Transverse colon (tissue), 4 donors: ENCODE measurements around the gene GBP1. TPM values are rescaled to one million over a fixed set of nuclear protein-coding genes. Genes with fewer than 3 reads are reported as not detected.
"Not testable (repeated sequence)": the region's sequence is repeated elsewhere in the genome, so short reads cannot be mapped to it uniquely, and the experiment has no call there.

Experiments
- DNase-seq: peaks from one replicate; pipeline ENCODE4 v3.0.0-alpha.2; 2019
- H3K27ac ChIP-seq, 4 donors: fragments of 200-600 bp; sonication (generic); 2 replicates each; pipeline ENCODE4 v1.5.1; 2016 to 2018; ENCODE audit warnings: inconsistent platforms in 4 of 4
- H3K27me3 ChIP-seq: fragments of 200-600 bp; sonication (generic); 2 replicates; pipeline ENCODE4 v1.5.1; 2017; ENCODE audit warnings: inconsistent platforms
- H3K36me3 ChIP-seq, 4 donors: fragments of 200-600 bp; sonication (generic); 2 replicates each; pipeline ENCODE4 v1.5.1; 2017 to 2019; ENCODE audit warnings: inconsistent platforms in 4 of 4
- H3K4me1 ChIP-seq, 4 donors: fragments of 200-600 bp; sonication (generic); 2 replicates each; pipeline ENCODE4 v1.5.1; 2017 to 2020; ENCODE audit warnings: inconsistent platforms in 4 of 4
- H3K4me3 ChIP-seq, 4 donors: fragments of 200-600 bp; sonication (generic); 1 replicate in 1 of 4; 2 replicates in 3 of 4; pipeline versions ENCODE4 v1.5.1 to v1.6.1; 2017 to 2019; ENCODE audit warnings: inconsistent platforms in 4 of 4
- H3K9me3 ChIP-seq, 2 donors: fragments of 200-600 bp; sonication (generic); 2 replicates each; pipeline ENCODE4 v1.5.1; 2017 to 2019; ENCODE audit warnings: inconsistent platforms in 2 of 2
- EP300 ChIP-seq: sonication (generic); formaldehyde crosslinking; IDR thresholded peaks from one replicate; pipeline ENCODE4 v1.6.1; 2017; ENCODE audit warnings: antibody characterized with exemption, low read depth
- POLR2A ChIP-seq: fragments of 450-650 bp; IDR thresholded peaks from one replicate; pipeline ENCODE4 v1.6.1; 2016; ENCODE audit warnings: antibody characterized with exemption, mild to moderate bottlenecking, moderate library complexity
- POLR2AphosphoS5 ChIP-seq, 3 donors: sonication (generic); formaldehyde crosslinking; IDR thresholded peaks; one replicate each; pipeline ENCODE4 v1.6.1; 2016; ENCODE audit warnings: antibody characterized with exemption in 3 of 3
- WGBS, 2 donors: methylation state at CpG; one replicate each; pipeline ENCODE4 v1.1.5; 2018; ENCODE audit warnings: low coverage in 1 of 2; 5-methylcytosine and 5-hydroxymethylcytosine counted together
- in situ Hi-C, 4 donors: fragments of 200-750 bp; cut with MboI; loops; one replicate each; pipeline versions ENCODE4 v1.15.0 to v1.15.1; 2017; ENCODE audit warnings: low sequenced_read_pairs in 3 of 4, low pct_ligation_motif_present in 1 of 4, low pct_unique_long_range_greater_than_20kb in 1 of 4
- intact Hi-C: fragments of 100-400 bp; cut with DNase I; formaldehyde crosslinking; loops from one replicate; pipeline ENCODE4 v1.15.1; 2023; ENCODE audit warnings: low total_unique reads
- total RNA-seq, 4 donors: library from RNA; depleted of rRNA; stranded (reverse); fragments of >200 nt; gene quantifications; one replicate each; pipeline ENCODE4 v1.1.0, GENCODE V29; 2016
- TF ChIP-seq, protein P1 (sequence below), 5 experiments: fragments of 200-600 bp in 3 of 5; fragments of 450-650 bp in 2 of 5; sonication (generic) in 3 of 5; IDR thresholded peaks; 1 replicate in 2 of 5; 2 replicates in 3 of 5; pipeline ENCODE4 v1.5.1; 2016 to 2017; ENCODE audit warnings: antibody characterized with exemption in 5 of 5, inconsistent platforms in 3 of 5, mild to moderate bottlenecking in 2 of 5, moderate library complexity in 1 of 5

The GBP1 gene
- total RNA-seq, 4 donors from 2014 or later: 3.0 to 50.2 (median 23.2) TPM

DNA sequence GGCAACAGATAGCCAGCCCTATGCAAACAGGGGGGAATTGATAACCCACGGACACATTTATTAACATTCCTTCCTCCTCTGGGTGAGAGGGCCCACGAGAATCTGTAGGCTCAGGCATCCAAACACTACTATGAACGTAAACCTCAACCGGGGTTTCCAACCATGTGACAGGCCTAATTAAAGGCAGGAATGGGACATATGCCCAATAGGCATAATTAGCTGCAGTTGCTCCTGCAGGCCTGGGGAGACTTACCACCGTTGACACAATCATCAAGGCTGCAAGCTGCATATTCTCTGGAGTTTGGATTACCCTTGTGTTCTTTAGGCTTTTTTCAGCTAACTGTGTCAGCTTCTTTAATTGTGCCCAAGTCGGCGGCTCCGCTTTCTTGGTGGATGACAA lies 22.2 kb upstream of the GBP1 start:
- TF ChIP-seq POLR2A (no peak), EP300 (no peak), POLR2AphosphoS5 (IDR thresholded peaks at IDR 0.05) (no peak)
- TF ChIP-seq, protein P1, sequence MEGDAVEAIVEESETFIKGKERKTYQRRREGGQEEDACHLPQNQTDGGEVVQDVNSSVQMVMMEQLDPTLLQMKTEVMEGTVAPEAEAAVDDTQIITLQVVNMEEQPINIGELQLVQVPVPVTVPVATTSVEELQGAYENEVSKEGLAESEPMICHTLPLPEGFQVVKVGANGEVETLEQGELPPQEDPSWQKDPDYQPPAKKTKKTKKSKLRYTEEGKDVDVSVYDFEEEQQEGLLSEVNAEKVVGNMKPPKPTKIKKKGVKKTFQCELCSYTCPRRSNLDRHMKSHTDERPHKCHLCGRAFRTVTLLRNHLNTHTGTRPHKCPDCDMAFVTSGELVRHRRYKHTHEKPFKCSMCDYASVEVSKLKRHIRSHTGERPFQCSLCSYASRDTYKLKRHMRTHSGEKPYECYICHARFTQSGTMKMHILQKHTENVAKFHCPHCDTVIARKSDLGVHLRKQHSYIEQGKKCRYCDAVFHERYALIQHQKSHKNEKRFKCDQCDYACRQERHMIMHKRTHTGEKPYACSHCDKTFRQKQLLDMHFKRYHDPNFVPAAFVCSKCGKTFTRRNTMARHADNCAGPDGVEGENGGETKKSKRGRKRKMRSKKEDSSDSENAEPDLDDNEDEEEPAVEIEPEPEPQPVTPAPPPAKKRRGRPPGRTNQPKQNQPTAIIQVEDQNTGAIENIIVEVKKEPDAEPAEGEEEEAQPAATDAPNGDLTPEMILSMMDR (IDR thresholded peaks at IDR 0.05): no peak
- DNase-seq: no peak
- Histone ChIP-seq H3K4me3 (no peak overlapping the region), H3K4me1 (no peaks in the 10 kb centered on the region), H3K36me3 (no peaks in the 10 kb centered on the region), H3K9me3 (no peaks in the 10 kb centered on the region), H3K27ac (no peak overlapping the region), H3K27me3 (no peaks in the 10 kb centered on the region)
- intact Hi-C loops: no loop called here
- WGBS, 2 donors: 75 to 100% methylated on average over 3 to 8 of the region's 8 CpGs
- in situ Hi-C loops: loop anchor here in 1 of 4 donors (25.0 kb wide), 1 partner anchor 275 kb away; the partner anchor contains the start of gene GBP6

DNA sequence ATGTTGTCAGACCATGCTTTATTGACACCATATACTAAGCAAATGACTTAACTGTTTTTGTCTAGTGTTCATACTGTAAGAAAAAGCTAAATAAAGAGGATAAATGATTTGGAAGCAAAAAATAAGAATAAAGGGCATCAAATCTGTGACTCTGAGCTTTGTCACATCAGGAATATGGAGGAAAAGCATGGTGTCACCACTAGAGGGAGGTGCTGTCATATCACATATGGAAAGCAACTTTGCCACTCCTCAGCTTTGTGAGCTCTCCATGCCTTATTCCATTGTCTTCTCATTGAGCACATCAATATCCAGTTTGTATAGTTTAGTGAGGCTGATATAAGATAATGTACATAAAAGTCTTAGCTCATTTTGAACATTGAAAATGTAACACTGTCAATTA lies 20.8 kb upstream of the GBP1 start:
- intact Hi-C loops (no loop called here), in situ Hi-C loops (loop anchor here in 1 of 4 donors (25.0 kb wide), 1 partner anchor 277 kb away; the partner anchor contains the start of gene GBP6)
- TF ChIP-seq, protein P1 (IDR thresholded peaks at IDR 0.05): peak in 3 of 5 experiments; percentile 51 to 58 (median 52)
- TF ChIP-seq POLR2A: no peak
- H3K27me3 ChIP-seq: no peaks in the 10 kb centered on the region
- no peaks in the 10 kb centered on the region for H3K36me3 ChIP-seq
- no peak overlapping the region for H3K27ac ChIP-seq
- DNase-seq: peak; percentile 20
- H3K9me3 ChIP-seq: no peaks in the 10 kb centered on the region
- H3K4me3 ChIP-seq: no peak overlapping the region
- H3K4me1 ChIP-seq: no peaks in the 10 kb centered on the region

DNA sequence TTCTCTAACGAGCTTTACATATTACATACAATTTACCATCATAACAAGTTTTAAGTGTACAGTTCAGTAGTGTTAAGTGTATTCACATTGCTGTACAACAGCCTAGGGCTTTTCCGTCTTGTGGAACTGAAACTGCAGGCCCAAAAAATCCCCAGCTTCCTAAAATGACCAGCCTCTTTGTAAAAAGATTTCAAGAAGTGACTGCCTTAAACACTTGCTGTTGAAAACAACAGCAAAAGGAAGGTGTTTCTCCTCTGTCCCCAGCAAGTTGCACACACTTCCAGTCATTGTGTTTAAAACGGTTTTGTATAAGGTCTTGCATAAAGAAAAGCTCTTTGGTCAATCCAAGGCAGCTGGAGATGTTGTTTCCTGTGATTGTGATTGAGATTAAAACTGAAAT lies 16.0 kb upstream of the GBP1 start:
- Histone ChIP-seq H3K4me1 (no peaks in the 10 kb centered on the region), H3K4me3 (no peak overlapping the region), H3K36me3 (no peaks in the 10 kb centered on the region), H3K27ac (no peak overlapping the region), H3K9me3 (peaks cover 0 to 6% of the 10 kb centered on the region in 2 donors), H3K27me3 (no peaks in the 10 kb centered on the region)
- WGBS, 2 donors: 64 to 72% methylated on average over 3 of the region's 3 CpGs
- in situ Hi-C loops: loop anchor here in 1 of 4 donors (25.0 kb wide), 1 partner anchor 281 kb away; the partner anchor contains the start of gene GBP6
- TF ChIP-seq EP300 (no peak), POLR2AphosphoS5 (IDR thresholded peaks at IDR 0.05) (no peak), POLR2A (no peak)
- TF ChIP-seq, protein P1 (IDR thresholded peaks at IDR 0.05): no peak
- no peak for DNase-seq
- intact Hi-C loops: no loop called here

DNA sequence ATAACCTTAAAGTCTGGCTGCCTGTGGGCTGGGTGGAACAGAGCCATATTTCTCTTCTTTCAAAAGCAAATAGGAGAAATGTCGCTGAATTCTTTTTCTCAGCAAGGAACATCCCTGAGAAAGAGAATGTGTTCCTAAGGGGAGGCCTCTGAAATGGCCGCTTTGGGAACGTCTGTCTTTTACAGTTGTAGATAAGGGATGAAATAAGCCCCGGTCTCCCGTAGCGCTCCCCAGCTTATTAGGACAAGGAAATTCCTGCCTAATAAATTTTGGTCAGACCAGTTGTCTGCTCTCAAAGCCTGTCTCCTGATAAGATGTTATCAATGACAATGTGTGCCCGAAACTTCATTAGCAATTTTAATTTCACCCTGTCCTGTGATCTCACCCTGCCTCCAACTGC lies 15.1 kb upstream of the GBP1 start:
- H3K27ac ChIP-seq, H3K4me1 ChIP-seq, intact Hi-C loops, H3K9me3 ChIP-seq, H3K27me3 ChIP-seq, H3K36me3 ChIP-seq, DNase-seq, H3K4me3 ChIP-seq: not testable (repeated sequence)
- 85 to 94% methylated on average over 4 to 7 of the region's 7 CpGs for WGBS, 2 donors
- in situ Hi-C loops: loop anchor here in 1 of 4 donors (25.0 kb wide), 1 partner anchor 282 kb away; the partner anchor contains the start of gene GBP6

DNA sequence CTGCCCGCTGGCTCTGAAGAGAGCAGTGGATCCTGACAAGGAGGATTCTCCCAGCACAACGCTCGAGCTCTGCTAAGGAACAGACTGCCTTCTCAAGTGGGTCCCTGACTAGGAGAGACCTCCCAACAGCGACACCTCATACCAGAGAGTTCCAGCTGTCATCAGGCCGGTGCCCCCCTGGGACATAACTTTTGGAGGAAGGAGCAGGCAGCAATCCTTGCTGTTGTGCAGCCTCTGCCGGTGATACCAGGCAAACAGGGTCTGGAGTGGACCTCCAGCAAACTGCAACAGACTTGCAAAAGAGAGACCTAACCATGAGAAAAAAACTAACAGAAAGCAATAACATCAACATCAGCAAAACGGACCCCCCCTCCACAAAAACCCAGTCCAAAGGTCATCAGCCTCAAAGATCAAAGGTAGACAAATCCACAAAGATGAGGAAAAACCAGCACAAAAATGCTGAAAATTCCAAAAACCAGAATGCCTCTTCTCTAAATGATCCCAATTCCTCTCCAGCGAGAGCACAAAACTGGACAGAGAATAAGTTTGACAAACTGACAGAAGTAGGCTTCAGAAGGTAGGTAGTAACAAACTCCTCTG lies 7.6 kb upstream of the GBP1 start:
- DNase-seq, intact Hi-C loops, H3K36me3 ChIP-seq, H3K27ac ChIP-seq, in situ Hi-C loops, H3K4me1 ChIP-seq, H3K4me3 ChIP-seq, H3K27me3 ChIP-seq, H3K9me3 ChIP-seq: not testable (repeated sequence)
- 75 to 100% methylated on average over 1 to 8 of the region's 8 CpGs for WGBS, 2 donors
